ENCODE measurements around the gene ZBTB16. TPM values are rescaled to one million over a fixed set of nuclear protein-coding genes. Genes with fewer than 3 reads are reported as not detected.

Gene ZBTB16
- total RNA-seq, 2 donors from 2014 or later: 3.3 to 4.0 TPM

GRCh38 chr11:114163229-114163631 is 103.7 kb downstream of the ZBTB16 start:
- peaks cover 70% of the 10 kb centered on the region for H3K4me1 Mint-ChIP-seq (ENCODE audit: low read depth)

DNA sequence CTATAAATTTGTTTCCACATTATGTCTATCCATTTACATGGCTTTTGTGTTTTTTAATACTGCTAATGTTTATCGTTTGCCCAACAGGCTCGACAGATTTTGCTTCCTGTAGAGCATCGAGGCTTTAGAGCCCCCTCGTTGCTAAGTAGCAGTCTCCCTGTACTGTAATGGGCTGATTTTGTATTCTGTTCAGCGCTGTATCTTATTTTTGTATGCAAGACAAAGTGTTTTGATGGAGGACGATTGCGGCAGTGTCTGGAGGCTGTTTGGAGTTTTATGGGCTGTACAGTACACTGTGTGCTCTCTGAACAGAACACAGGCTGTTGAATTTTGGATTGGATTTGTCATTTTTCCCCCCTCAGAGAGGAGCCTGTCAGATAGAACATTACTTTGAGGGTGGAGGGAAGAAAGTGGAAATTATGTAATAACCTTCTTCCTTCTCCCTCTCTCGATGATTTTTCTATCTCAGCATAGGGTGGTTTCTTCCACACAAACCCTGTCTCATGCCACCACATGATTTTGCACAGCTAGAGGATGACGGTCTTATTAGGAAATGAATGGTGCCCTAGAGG is 104.4 kb downstream of the ZBTB16 start:
- Mint-ChIP-seq H3K4me3 (no peak overlapping the region), H3K9me3 (no peaks in the 10 kb centered on the region), H3K27ac (no peak overlapping the region), H3K36me3 (ENCODE audit: insufficient read depth in 2 of 2) (peaks cover 2 to 4% of the 10 kb centered on the region in 2 donors), H3K4me1 (ENCODE audit: low read depth) (peaks cover 74% of the 10 kb centered on the region), H3K27me3 (ENCODE audit: low read depth) (no peaks in the 10 kb centered on the region)
- ATAC-seq (replicated peaks in 1 of 2) (no peak), DNase-seq (no peak)

More at GRCh38 chr11:114163229-114163631, 103.7 kb downstream of the ZBTB16 start:
- Mint-ChIP-seq H3K36me3 (ENCODE audit: insufficient read depth in 2 of 2) (peaks cover 2 to 4% of the 10 kb centered on the region in 2 donors), H3K27me3 (ENCODE audit: low read depth) (no peaks in the 10 kb centered on the region), H3K4me3 (no peak overlapping the region), H3K27ac (no peak overlapping the region), H3K9me3 (no peaks in the 10 kb centered on the region)
- no peak for ATAC-seq (replicated peaks in 1 of 2)
- no peak for DNase-seq

GRCh38 chr11:114164546-114164945 is 105.0 kb downstream of the ZBTB16 start:
- H3K27ac Mint-ChIP-seq: no peak overlapping the region
- DNase-seq (no peak), ATAC-seq (replicated peaks in 1 of 2) (no peak)
- H3K27me3 Mint-ChIP-seq (ENCODE audit: low read depth): no peaks in the 10 kb centered on the region
- no peaks in the 10 kb centered on the region for H3K9me3 Mint-ChIP-seq
- H3K4me1 Mint-ChIP-seq (ENCODE audit: low read depth): peaks cover 74% of the 10 kb centered on the region
- peaks cover 0 to 4% of the 10 kb centered on the region in 2 donors for H3K36me3 Mint-ChIP-seq (ENCODE audit: insufficient read depth in 2 of 2)
- H3K4me3 Mint-ChIP-seq: no peak overlapping the region

- ATAC-seq (replicated peaks in 1 of 2) (no peak), DNase-seq (no peak)
- H3K27ac Mint-ChIP-seq: no peak overlapping the region
- H3K4me3 Mint-ChIP-seq: no peak overlapping the region
- H3K36me3 Mint-ChIP-seq (ENCODE audit: insufficient read depth in 2 of 2): peaks cover 0 to 4% of the 10 kb centered on the region in 2 donors
- no peaks in the 10 kb centered on the region for H3K27me3 Mint-ChIP-seq (ENCODE audit: low read depth)
- peaks cover 70% of the 10 kb centered on the region for H3K4me1 Mint-ChIP-seq (ENCODE audit: low read depth)
- no peaks in the 10 kb centered on the region for H3K9me3 Mint-ChIP-seq
Measured at GRCh38 chr11:114165326-114166230, 106.1 kb downstream of the ZBTB16 start.

DNA sequence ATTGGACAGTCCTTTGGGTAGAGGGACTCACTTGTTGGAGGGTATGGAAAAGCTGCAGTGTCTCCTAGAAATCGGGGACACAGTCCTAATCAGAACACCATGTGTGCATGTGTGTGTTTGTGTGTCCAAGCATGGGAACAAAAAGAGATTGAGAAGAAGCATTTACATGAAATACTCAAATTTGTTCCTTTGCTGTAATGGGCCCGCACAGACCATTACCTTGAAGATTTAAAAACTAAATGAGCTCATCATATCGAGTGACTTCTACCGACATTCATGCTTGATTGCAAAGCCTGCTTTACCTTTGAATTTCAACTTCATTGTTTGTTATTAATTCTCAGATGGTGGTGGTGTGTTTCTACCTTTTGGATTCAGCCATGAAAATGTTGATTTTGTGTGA is 106.9 kb downstream of the ZBTB16 start:
- DNase-seq (no peak), ATAC-seq (replicated peaks in 1 of 2) (no peak)
- Mint-ChIP-seq H3K4me1 (ENCODE audit: low read depth) (peaks cover 69% of the 10 kb centered on the region), H3K36me3 (ENCODE audit: insufficient read depth in 2 of 2) (peaks cover 0 to under 1% of the 10 kb centered on the region in 2 donors), H3K27ac (no peak overlapping the region), H3K9me3 (no peaks in the 10 kb centered on the region), H3K4me3 (no peak overlapping the region), H3K27me3 (ENCODE audit: low read depth) (no peaks in the 10 kb centered on the region)

- peak; percentile 49 to 54 for ATAC-seq (replicated peaks in 1 of 2)
- no peak for DNase-seq
- no peaks in the 10 kb centered on the region for H3K9me3 Mint-ChIP-seq
- H3K4me1 Mint-ChIP-seq (ENCODE audit: low read depth): peaks cover 72% of the 10 kb centered on the region
- peak overlapping the region; percentile 56 for H3K27ac Mint-ChIP-seq
- no peaks in the 10 kb centered on the region for H3K36me3 Mint-ChIP-seq (ENCODE audit: insufficient read depth in 2 of 2)
- H3K4me3 Mint-ChIP-seq: peak overlapping the region; percentile 50 to 60
- H3K27me3 Mint-ChIP-seq (ENCODE audit: low read depth): no peaks in the 10 kb centered on the region
Measured at GRCh38 chr11:114166897-114167323, 107.4 kb downstream of the ZBTB16 start.

- H3K4me3 Mint-ChIP-seq: peak overlapping the region; percentile 29 to 61
- H3K36me3 Mint-ChIP-seq (ENCODE audit: insufficient read depth in 2 of 2): no peaks in the 10 kb centered on the region
- peaks cover 76% of the 10 kb centered on the region for H3K4me1 Mint-ChIP-seq (ENCODE audit: low read depth)
- no peak overlapping the region for H3K27ac Mint-ChIP-seq
- DNase-seq (no peak), ATAC-seq (replicated peaks in 1 of 2) (no peak)
- H3K9me3 Mint-ChIP-seq: no peaks in the 10 kb centered on the region
- H3K27me3 Mint-ChIP-seq (ENCODE audit: low read depth): no peaks in the 10 kb centered on the region
Measured at GRCh38 chr11:114167355-114167754, 107.8 kb downstream of the ZBTB16 start.

- H3K36me3 Mint-ChIP-seq (ENCODE audit: insufficient read depth in 2 of 2): no peaks in the 10 kb centered on the region
- DNase-seq: no peak
- peak overlapping the region; percentile 29 to 61 for H3K4me3 Mint-ChIP-seq
- peaks cover 78% of the 10 kb centered on the region for H3K4me1 Mint-ChIP-seq (ENCODE audit: low read depth)
- no peaks in the 10 kb centered on the region for H3K27me3 Mint-ChIP-seq (ENCODE audit: low read depth)
- no peak for ATAC-seq (replicated peaks in 1 of 2)
- H3K27ac Mint-ChIP-seq: peak overlapping the region; percentile 7
- H3K9me3 Mint-ChIP-seq: no peaks in the 10 kb centered on the region
Measured at GRCh38 chr11:114167771-114168448, 108.4 kb downstream of the ZBTB16 start.

GRCh38 chr11:114168691-114169090 is 109.2 kb downstream of the ZBTB16 start:
- no peaks in the 10 kb centered on the region for H3K9me3 Mint-ChIP-seq
- H3K4me3 Mint-ChIP-seq: no peak overlapping the region
- peaks cover 80% of the 10 kb centered on the region for H3K4me1 Mint-ChIP-seq (ENCODE audit: low read depth)
- no peak for DNase-seq
- H3K36me3 Mint-ChIP-seq (ENCODE audit: insufficient read depth in 2 of 2): no peaks in the 10 kb centered on the region
- H3K27me3 Mint-ChIP-seq (ENCODE audit: low read depth): no peaks in the 10 kb centered on the region
- no peak for ATAC-seq (replicated peaks in 1 of 2)
- no peak overlapping the region for H3K27ac Mint-ChIP-seq

GRCh38 chr11:114169321-114169749 is 109.8 kb downstream of the ZBTB16 start:
- DNase-seq: no peak
- no peak for ATAC-seq (replicated peaks in 1 of 2)
- Mint-ChIP-seq H3K4me3 (no peak overlapping the region), H3K27me3 (ENCODE audit: low read depth) (no peaks in the 10 kb centered on the region), H3K27ac (no peak overlapping the region), H3K36me3 (ENCODE audit: insufficient read depth in 2 of 2) (no peaks in the 10 kb centered on the region), H3K4me1 (ENCODE audit: low read depth) (peaks cover 84% of the 10 kb centered on the region), H3K9me3 (no peaks in the 10 kb centered on the region)

DNA sequence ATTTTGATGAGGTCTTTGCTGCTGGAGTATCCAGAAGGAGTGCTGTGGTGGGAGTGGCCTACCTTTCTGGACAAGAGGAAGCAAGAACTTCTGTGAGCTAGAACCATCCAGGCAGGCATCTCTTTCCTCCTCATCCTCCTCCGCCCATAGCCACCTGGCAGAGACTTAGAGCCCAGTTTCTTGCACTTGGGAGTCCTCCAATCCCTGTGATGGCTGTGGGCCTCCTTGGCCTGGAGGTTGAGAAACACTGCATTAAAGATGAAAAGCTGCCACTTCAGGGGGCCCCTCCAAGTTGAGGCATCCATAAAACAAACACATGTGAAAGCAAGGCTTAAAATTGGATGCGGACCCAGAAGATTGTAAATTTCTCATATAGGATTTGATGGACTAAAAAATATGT is 110.3 kb downstream of the ZBTB16 start:
- no peak for DNase-seq
- no peaks in the 10 kb centered on the region for H3K9me3 Mint-ChIP-seq

DNA sequence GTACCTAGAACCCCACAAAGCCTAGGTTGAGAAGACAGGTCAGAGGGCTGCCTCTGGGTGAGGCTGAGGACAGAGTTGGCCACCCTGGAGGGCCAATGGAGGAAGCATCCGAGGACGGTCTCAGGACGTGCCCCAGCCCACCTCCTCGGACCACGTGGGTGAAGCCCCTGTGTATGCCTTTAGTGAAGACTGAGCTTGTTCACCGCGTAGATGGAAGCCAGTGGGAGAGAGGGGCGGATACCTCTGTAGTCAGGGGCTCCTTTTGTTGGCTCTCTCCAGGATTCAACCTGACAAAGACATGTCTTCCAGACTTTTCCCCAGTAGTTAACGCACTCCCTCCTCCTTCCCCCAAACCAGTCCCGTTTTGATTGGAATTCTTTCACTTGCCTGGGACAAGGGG is 110.7 kb downstream of the ZBTB16 start:
- ATAC-seq (replicated peaks in 1 of 2): no peak
- Mint-ChIP-seq H3K27ac (no peak overlapping the region), H3K36me3 (ENCODE audit: insufficient read depth in 2 of 2) (no peaks in the 10 kb centered on the region), H3K9me3 (no peaks in the 10 kb centered on the region), H3K4me1 (ENCODE audit: low read depth) (peaks cover 81% of the 10 kb centered on the region), H3K27me3 (ENCODE audit: low read depth) (no peaks in the 10 kb centered on the region), H3K4me3 (no peak overlapping the region)
- no peak for DNase-seq

More for the DNA sequence above, 110.3 kb downstream of the ZBTB16 start:
- H3K4me3 Mint-ChIP-seq: no peak overlapping the region
- no peaks in the 10 kb centered on the region for H3K36me3 Mint-ChIP-seq (ENCODE audit: insufficient read depth in 2 of 2)
- ATAC-seq (replicated peaks in 1 of 2): no peak
- H3K27me3 Mint-ChIP-seq (ENCODE audit: low read depth): no peaks in the 10 kb centered on the region
- H3K4me1 Mint-ChIP-seq (ENCODE audit: low read depth): peaks cover 84% of the 10 kb centered on the region
- H3K27ac Mint-ChIP-seq: no peak overlapping the region
